Endothelial cell of umbilical vein (primary cell): ENCODE results near the gene SCLY. TPM values are rescaled to one million over a fixed set of nuclear protein-coding genes. Genes with fewer than 3 reads are reported as not detected.

ENCODE experiments used
- BruUV-seq: library from RNA; stranded (reverse); fragments of 400-500 nt; replicated peaks from 2 replicates; lab custom pipeline; 2021; lab: Mats Ljungman, UMichigan
- CTCF ChIA-PET: fragments of 300-600, 350-600 bp; sonication (Branson Sonifier 250); formaldehyde crosslinking; loops from one replicate; lab custom pipeline; 2021; ENCODE audit warnings: antibody characterized with exemption, inconsistent platforms; lab: Charles Lee
- POLR2A ChIA-PET: fragments of 300-600, 350-600 bp; sonication (Branson Sonifier 250); formaldehyde crosslinking; loops from one replicate; lab custom pipeline; 2021; ENCODE audit warnings: antibody characterized with exemption, inconsistent platforms; lab: Charles Lee
- DNase-seq: peaks from one replicate; pipeline ENCODE4 v3.0.0-alpha.2; 2011; ENCODE audit warnings: low read depth, low spot score
- FAIRE-seq: peaks from 2 replicates; lab custom pipeline; 2011; peaks lifted over from hg19 to GRCh38; lab: Jason Lieb, UNC
- H2AFZ ChIP-seq: 2 replicates; pipeline ENCODE4 v1.6.0; 2012; ENCODE audit warnings: low read depth, low read length, control low read depth, inconsistent platforms
- H3K27ac ChIP-seq: 2 replicates; pipeline ENCODE4 v1.5.1; 2011; ENCODE audit warnings: low read depth, mild to moderate bottlenecking, control low read depth, low read length, moderate library complexity; ENCODE audit not compliant: insufficient read depth
- H3K27me3 ChIP-seq, 2 experiments: 2 replicates each; pipeline versions ENCODE4 v1.6.0 to v1.6.1; 2011; ENCODE audit warnings: low read length in 2 of 2, mixed read lengths in 1 of 2; ENCODE audit not compliant: control insufficient read depth in 2 of 2, insufficient read depth in 2 of 2
- H3K36me3 ChIP-seq, 2 experiments: 2 replicates in 1 of 2; 3 replicates in 1 of 2; pipeline ENCODE4 v1.5.1; 2011; ENCODE audit warnings: low read length in 2 of 2, mild to moderate bottlenecking in 1 of 2, moderate library complexity in 1 of 2; ENCODE audit not compliant: control insufficient read depth in 2 of 2, insufficient read depth in 2 of 2; ENCODE audit errors: extremely low read depth in 1 of 2
- H3K4me1 ChIP-seq: 3 replicates; pipeline ENCODE4 v1.5.1; 2011; ENCODE audit warnings: mild to moderate bottlenecking, low read length; ENCODE audit not compliant: control insufficient read depth, insufficient read depth; ENCODE audit errors: extremely low read depth
- H3K4me2 ChIP-seq: 2 replicates; pipeline ENCODE4 v1.6.1; 2011; ENCODE audit warnings: low read length, control low read depth, mixed read lengths; ENCODE audit not compliant: insufficient read depth
- H3K4me3 ChIP-seq, 3 experiments: fragments of 200-600 bp in 1 of 3; sonication (generic), shearing (Covaris generic) in 1 of 3; replicated peaks in 1 of 3; 2 replicates each; pipeline ENCODE4 v1.5.1; 2011 to 2016; ENCODE audit warnings: control low read depth in 3 of 3, low read length in 3 of 3, mild to moderate bottlenecking in 2 of 3, inconsistent platforms in 1 of 3, low read depth in 1 of 3, moderate library complexity in 1 of 3; ENCODE audit not compliant: insufficient read depth in 1 of 3
- H3K79me2 ChIP-seq: 2 replicates; pipeline ENCODE4 v1.6.0; 2012; ENCODE audit warnings: low read length, inconsistent platforms; ENCODE audit not compliant: control insufficient read depth, insufficient read depth
- H3K9ac ChIP-seq: replicated peaks from 2 replicates; pipeline ENCODE3; 2011; ENCODE audit warnings: low read length, control low read depth; ENCODE audit not compliant: insufficient read depth; ENCODE audit errors: extremely low read depth
- H3K9me1 ChIP-seq: replicated peaks from 3 replicates; pipeline ENCODE4 v1.6.0; 2011; ENCODE audit warnings: mild to moderate bottlenecking, low read length; ENCODE audit not compliant: control insufficient read depth, insufficient read depth; ENCODE audit errors: extremely low read depth
- H3K9me3 ChIP-seq: replicated peaks from 2 replicates; pipeline ENCODE4 v1.5.1; 2012; ENCODE audit warnings: low read length, inconsistent platforms; ENCODE audit not compliant: control insufficient read depth, insufficient read depth
- H4K20me1 ChIP-seq: replicated peaks from 2 replicates; pipeline ENCODE3; 2011; ENCODE audit warnings: mild to moderate bottlenecking, low read length; ENCODE audit not compliant: control insufficient read depth, insufficient read depth; ENCODE audit errors: extremely low read depth
- FOS ChIP-seq: IDR thresholded peaks from 2 replicates; pipeline ENCODE4 v1.6.1; 2011; ENCODE audit warnings: mild to moderate bottlenecking, low read length, moderate library complexity, borderline replicate concordance; ENCODE audit not compliant: insufficient read depth
- POLR2A ChIP-seq: IDR thresholded peaks from 2 replicates; pipeline ENCODE4 v1.6.1; 2012; ENCODE audit warnings: low read depth, mild to moderate bottlenecking, control low read depth, low read length
- POLR2AphosphoS5 ChIP-seq: IDR thresholded peaks from 2 replicates; pipeline ENCODE4 v1.6.1; 2012; ENCODE audit warnings: low read depth, mild to moderate bottlenecking, control low read depth, low read length, moderate library complexity; ENCODE audit not compliant: insufficient read depth
- dilution Hi-C: fragments of 300-500 bp; cut with MboI; formaldehyde crosslinking; loops from one replicate; pipeline ENCODE4 v1.15.0; 2019; ENCODE audit warnings: low sequenced_read_pairs; ENCODE audit not compliant: extremely low pct_ligation_motif_present
- intact Hi-C: fragments of 100-400 bp; cut with micrococcal nuclease; formaldehyde crosslinking; loops from one replicate; pipeline ENCODE4 v1.10.0; 2022
- polyA plus RNA-seq, 4 experiments: library from polyadenylated mRNA; depleted of rRNA in 3 of 4; stranded (reverse) in 3 of 4; unstranded in 1 of 4; fragments of >200 nt; gene quantifications; 2 replicates each; pipeline versions ENCODE4 v1.2.1 to v1.2.3, GENCODE V29; 2011 to 2012; ENCODE audit warnings: missing spikeins in 1 of 4
- total RNA-seq: library from RNA; stranded (reverse); gene quantifications from 2 replicates; pipeline ENCODE4 v1.2.3, GENCODE V29; 2021
- TF ChIP-seq, protein P1 (sequence below), 2 donors: IDR thresholded peaks; 1 replicate in 1 of 2; 2 replicates in 1 of 2; pipeline ENCODE4 v1.5.1; 2011; ENCODE audit warnings: low read length in 2 of 2, mild to moderate bottlenecking in 2 of 2, moderate library complexity in 2 of 2, control low read depth in 1 of 2, inconsistent platforms in 1 of 2, low read depth in 1 of 2; ENCODE audit not compliant: insufficient read depth in 1 of 2; ENCODE audit errors: extremely low read depth in 1 of 2

SCLY gene
- total and polyA plus RNA-seq, 2 donors (not counting 3 experiments of a cell fraction or from before 2014, with no cell fraction given) = 22.6 to 32.7 TPM

- dilution Hi-C loops = no loop called here
- Histone ChIP-seq H3K4me1 (no peaks in the 10 kb centered on the region), H3K9me1 (no peaks in the 10 kb centered on the region), H3K4me2 (no peak overlapping the region), H4K20me1 (no peaks in the 10 kb centered on the region), H3K9me3 (no peaks in the 10 kb centered on the region), H3K4me3 (no peak overlapping the region), H3K36me3 (no peaks in the 10 kb centered on the region), H2AFZ (no peak overlapping the region), H3K27me3 (no peaks in the 10 kb centered on the region), H3K27ac (no peak overlapping the region), H3K79me2 (no peaks in the 10 kb centered on the region), H3K9ac (no peak overlapping the region)
- ChIA-PET POLR2A (no interaction called here), CTCF (interaction anchor here (1.5 to 1.9 kb wide), 2 partner anchors 157 to 248 kb away, joined by 4 to 5 read pairs; no protein-coding TSS in a partner anchor)
- no peak for DNase-seq
- no peak for TF ChIP-seq POLR2A
- intact Hi-C loops = loop anchor here (10.0 kb wide), 1 partner anchor 182 kb away; no protein-coding TSS in a partner anchor
- FAIRE-seq = no peak
- BruUV-seq = no TSS peak
Observed at GRCh38 chr2:238106339-238106697, 45.5 kb downstream of the SCLY start.

DNA sequence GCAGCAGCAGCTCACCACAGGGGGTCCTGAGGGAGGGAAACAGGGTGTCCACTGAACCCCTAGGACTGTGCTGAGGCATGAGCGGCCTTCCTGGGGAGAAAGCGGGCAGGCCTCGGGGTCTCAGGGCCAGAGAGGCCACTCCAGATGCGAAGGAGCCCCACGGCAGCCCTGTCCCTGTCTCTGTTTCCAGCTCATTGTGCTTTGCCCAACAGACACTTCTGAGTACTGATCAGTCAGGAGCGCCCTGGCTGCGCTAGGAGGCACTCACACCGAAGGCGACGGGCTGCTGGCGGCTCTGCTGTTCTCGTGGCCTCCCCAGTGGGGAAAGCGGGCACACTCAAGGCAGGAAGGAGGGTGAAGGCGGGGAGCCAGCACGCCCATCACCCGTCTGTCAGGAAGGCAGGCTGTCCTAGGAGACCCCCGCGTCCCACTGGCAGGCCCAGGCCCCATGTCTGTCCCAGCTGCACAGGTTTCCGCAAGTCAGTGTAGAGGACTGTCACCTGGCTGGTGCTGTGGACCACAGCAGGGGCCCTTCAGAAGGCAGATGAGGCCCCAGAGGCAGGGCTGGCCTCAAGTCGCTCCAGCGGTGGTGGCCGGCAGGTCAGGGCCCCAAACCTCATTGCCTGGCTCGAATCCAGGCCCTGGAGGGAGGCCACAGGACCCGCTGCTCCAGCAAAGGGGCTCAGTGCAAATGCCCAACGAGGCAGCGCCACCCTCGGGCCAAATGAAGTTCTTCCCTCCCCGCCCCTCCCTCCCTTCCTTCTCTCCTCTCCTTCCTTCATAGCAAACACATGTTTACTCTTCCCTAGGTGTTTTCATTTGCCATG, 46.1 kb downstream of the SCLY start:
- ChIA-PET CTCF (interaction anchor here (1.5 to 1.9 kb wide), 2 partner anchors 156 to 249 kb away, joined by 4 to 5 read pairs; no protein-coding TSS in a partner anchor), POLR2A (no interaction called here)
- Histone ChIP-seq H3K27ac (no peak overlapping the region), H3K27me3 (no peaks in the 10 kb centered on the region), H3K36me3 (no peaks in the 10 kb centered on the region), H3K9ac (no peak overlapping the region), H3K4me2 (no peak overlapping the region), H3K79me2 (no peaks in the 10 kb centered on the region), H2AFZ (no peak overlapping the region), H3K4me3 (no peak overlapping the region), H3K9me1 (no peaks in the 10 kb centered on the region), H3K9me3 (no peaks in the 10 kb centered on the region), H4K20me1 (no peaks in the 10 kb centered on the region), H3K4me1 (no peaks in the 10 kb centered on the region)
- intact Hi-C loops (loop anchor here (1.0 to 10.0 kb wide), 2 partner anchors 182 to 249 kb away; no protein-coding TSS in a partner anchor), dilution Hi-C loops (no loop called here)
- BruUV-seq = no TSS peak
- DNase-seq (no peak), FAIRE-seq (no peak)
- TF ChIP-seq FOS = no peak
- TF ChIP-seq POLR2A = no peak
- TF ChIP-seq POLR2AphosphoS5 = no peak
- TF ChIP-seq, protein P1, sequence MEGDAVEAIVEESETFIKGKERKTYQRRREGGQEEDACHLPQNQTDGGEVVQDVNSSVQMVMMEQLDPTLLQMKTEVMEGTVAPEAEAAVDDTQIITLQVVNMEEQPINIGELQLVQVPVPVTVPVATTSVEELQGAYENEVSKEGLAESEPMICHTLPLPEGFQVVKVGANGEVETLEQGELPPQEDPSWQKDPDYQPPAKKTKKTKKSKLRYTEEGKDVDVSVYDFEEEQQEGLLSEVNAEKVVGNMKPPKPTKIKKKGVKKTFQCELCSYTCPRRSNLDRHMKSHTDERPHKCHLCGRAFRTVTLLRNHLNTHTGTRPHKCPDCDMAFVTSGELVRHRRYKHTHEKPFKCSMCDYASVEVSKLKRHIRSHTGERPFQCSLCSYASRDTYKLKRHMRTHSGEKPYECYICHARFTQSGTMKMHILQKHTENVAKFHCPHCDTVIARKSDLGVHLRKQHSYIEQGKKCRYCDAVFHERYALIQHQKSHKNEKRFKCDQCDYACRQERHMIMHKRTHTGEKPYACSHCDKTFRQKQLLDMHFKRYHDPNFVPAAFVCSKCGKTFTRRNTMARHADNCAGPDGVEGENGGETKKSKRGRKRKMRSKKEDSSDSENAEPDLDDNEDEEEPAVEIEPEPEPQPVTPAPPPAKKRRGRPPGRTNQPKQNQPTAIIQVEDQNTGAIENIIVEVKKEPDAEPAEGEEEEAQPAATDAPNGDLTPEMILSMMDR (IDR thresholded peaks at IDR 0.05; ENCODE audit: extremely low read depth in 1 of 2, insufficient read depth in 1 of 2, low read depth in 1 of 2, low read length in 2 of 2) = peak in 1 of 2 donors; percentile 24
